ENCODE data around the gene MIEF2. TPM values are rescaled to one million over a fixed set of nuclear protein-coding genes. Genes with fewer than 3 reads are reported as not detected.

The MIEF2 gene
- total RNA-seq, 1 experiment from 2014 or later: 29.6 TPM

- no peaks in the 10 kb centered on the region for H3K9me3 ChIP-seq (ENCODE audit: insufficient read depth, low read depth)
- BruUV-seq (replicated peaks): no TSS peak
- intact Hi-C loops (cut with micrococcal nuclease; ENCODE audit: unreplicated experiment): no loop called here
Observed at GRCh38 chr17:18235743-18236256, 24.7 kb upstream of the MIEF2 start.

GRCh38 chr17:18236494-18236893 lies 24.0 kb upstream of the MIEF2 start:
- DNase-seq: no peak
- Histone ChIP-seq H3K9me2 (ENCODE audit: insufficient read depth) (no peaks in the 10 kb centered on the region), H3K36me3 (ENCODE audit: low read depth) (no peaks in the 10 kb centered on the region), H4K20me1 (ENCODE audit: insufficient read depth) (no peaks in the 10 kb centered on the region), H3K4me1 (replicated peaks; ENCODE audit: insufficient read depth) (peaks cover 17% of the 10 kb centered on the region), H3K4me2 (peak overlapping the region; percentile 46), H3K79me2 (ENCODE audit: low read depth) (no peaks in the 10 kb centered on the region), H3K4me3 (no peak overlapping the region), H2AFZ (no peak overlapping the region), H3K9me3 (ENCODE audit: insufficient read depth, low read depth) (no peaks in the 10 kb centered on the region), H3K27ac (peak overlapping the region; percentile 46; the same call in 1 of the 2 replicates), H3F3A (ENCODE audit: insufficient read depth, low read depth) (peaks cover 7% of the 10 kb centered on the region; the same call in 1 of the 2 replicates), H3K27me3 (ENCODE audit: insufficient read depth, low read depth) (no peaks in the 10 kb centered on the region)
- ChIA-PET POLR2A (ENCODE audit: unreplicated experiment) (interaction anchor here (1.1 kb wide), 1 partner anchor 11 kb away, joined by 6 read pairs; no protein-coding TSS in a partner anchor), CTCF (interaction anchor here (0.8 to 1.0 kb wide), 2 partner anchors 12 to 18 kb away, joined by 4 to 6 read pairs; no protein-coding TSS in a partner anchor)
- intact Hi-C loops (cut with micrococcal nuclease; ENCODE audit: unreplicated experiment): no loop called here
- TF ChIP-seq CTCF (conservative IDR thresholded peaks at IDR 0.05) (no peak), EZH2 (IDR thresholded peaks at IDR 0.05; ENCODE audit: low read depth) (no peak)
- no TSS peak for BruUV-seq (replicated peaks)

More at GRCh38 chr17:18235743-18236256, 24.7 kb upstream of the MIEF2 start:
- DNase-seq: peak; percentile 75 to 90
- Histone ChIP-seq H3K9me2 (ENCODE audit: insufficient read depth) (no peaks in the 10 kb centered on the region), H3F3A (ENCODE audit: insufficient read depth, low read depth) (peaks cover 7% of the 10 kb centered on the region; the same call in 1 of the 2 replicates), H3K79me2 (ENCODE audit: low read depth) (no peaks in the 10 kb centered on the region), H3K27me3 (ENCODE audit: insufficient read depth, low read depth) (no peaks in the 10 kb centered on the region), H3K36me3 (ENCODE audit: low read depth) (no peaks in the 10 kb centered on the region), H3K4me2 (peak overlapping the region; percentile 46), H3K4me3 (no peak overlapping the region), H3K27ac (peak overlapping the region; percentile 46), H4K20me1 (ENCODE audit: insufficient read depth) (no peaks in the 10 kb centered on the region), H3K4me1 (replicated peaks; ENCODE audit: insufficient read depth) (peaks cover 17% of the 10 kb centered on the region), H2AFZ (no peak overlapping the region)
- POLR2A ChIA-PET (ENCODE audit: unreplicated experiment): interaction anchor here (0.6 to 1.1 kb wide), 6 partner anchors 12 to 151 kb away, joined by 4 to 15 read pairs (median 6); no protein-coding TSS in a partner anchor
- CTCF ChIA-PET: interaction anchor here (0.6 to 1.0 kb wide), 5 partner anchors 10 to 22 kb away, joined by 3 to 18 read pairs (median 5); partner anchors contain the start of gene LLGL1
- TF ChIP-seq CTCF (conservative IDR thresholded peaks at IDR 0.05): no peak
- TF ChIP-seq EZH2 (IDR thresholded peaks at IDR 0.05; ENCODE audit: low read depth): no peak

GRCh38 chr17:18237461-18237860 lies 23.0 kb upstream of the MIEF2 start:
- TF ChIP-seq CTCF (conservative IDR thresholded peaks at IDR 0.05) (no peak), EZH2 (IDR thresholded peaks at IDR 0.05; ENCODE audit: low read depth) (no peak)
- H3K9me3 ChIP-seq (ENCODE audit: insufficient read depth, low read depth): no peaks in the 10 kb centered on the region
- H3K27me3 ChIP-seq (ENCODE audit: insufficient read depth, low read depth): no peaks in the 10 kb centered on the region
- ChIA-PET POLR2A (ENCODE audit: unreplicated experiment) (no interaction called here), CTCF (interaction anchor here (0.9 kb wide), 1 partner anchor 19 kb away, joined by 3 read pairs; no protein-coding TSS in a partner anchor)
- no peak overlapping the region for H3K4me3 ChIP-seq
- H2AFZ ChIP-seq: no peak overlapping the region
- H3K27ac ChIP-seq: no peak overlapping the region
- H3K4me1 ChIP-seq (replicated peaks; ENCODE audit: insufficient read depth): peaks cover 17% of the 10 kb centered on the region
- H3K36me3 ChIP-seq (ENCODE audit: low read depth): no peaks in the 10 kb centered on the region
- no peaks in the 10 kb centered on the region for H3K9me2 ChIP-seq (ENCODE audit: insufficient read depth)
- intact Hi-C loops (cut with micrococcal nuclease; ENCODE audit: unreplicated experiment): no loop called here
- H3K4me2 ChIP-seq: no peak overlapping the region
- no TSS peak for BruUV-seq (replicated peaks)
- H3F3A ChIP-seq (ENCODE audit: insufficient read depth, low read depth): peaks cover 7% of the 10 kb centered on the region; the same call in 1 of the 2 replicates
- no peaks in the 10 kb centered on the region for H3K79me2 ChIP-seq (ENCODE audit: low read depth)
- DNase-seq: no peak
- no peaks in the 10 kb centered on the region for H4K20me1 ChIP-seq (ENCODE audit: insufficient read depth)
